HuH-7 (cell line): ENCODE measurements around the gene CRNKL1.
A peak's percentile ranks its signal among the peaks of the same experiment; 100 is the strongest.
"Not testable (repeated sequence)": the region's sequence is repeated elsewhere in the genome, so short reads cannot be mapped to it uniquely, and the experiment has no call there.

Source experiments
- DNase-seq: peaks from one replicate; pipeline ENCODE4 v3.0.0; 2011; ENCODE audit warnings: low spot score

The CRNKL1 gene

DNA sequence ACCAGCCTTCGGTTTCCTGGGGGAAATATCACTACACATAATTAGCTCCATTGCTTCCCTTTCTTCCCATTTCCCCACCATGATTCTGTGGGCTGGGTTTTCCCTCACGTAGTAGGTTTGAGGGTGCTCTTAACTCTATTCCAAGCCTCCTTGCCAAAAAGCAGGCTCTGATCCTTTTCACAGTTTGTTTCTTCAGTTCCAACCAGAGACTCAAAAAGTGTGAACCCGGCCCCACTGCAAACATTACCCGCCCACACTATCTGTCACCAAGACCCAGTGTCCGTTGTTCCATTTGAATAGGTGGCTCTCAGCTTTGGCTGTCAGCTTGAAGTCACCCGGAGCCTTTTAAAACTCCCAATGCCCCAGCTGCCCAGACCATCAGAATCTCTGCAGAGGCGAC is 46.9 kb downstream of the CRNKL1 start:
- no peak for DNase-seq

DNA sequence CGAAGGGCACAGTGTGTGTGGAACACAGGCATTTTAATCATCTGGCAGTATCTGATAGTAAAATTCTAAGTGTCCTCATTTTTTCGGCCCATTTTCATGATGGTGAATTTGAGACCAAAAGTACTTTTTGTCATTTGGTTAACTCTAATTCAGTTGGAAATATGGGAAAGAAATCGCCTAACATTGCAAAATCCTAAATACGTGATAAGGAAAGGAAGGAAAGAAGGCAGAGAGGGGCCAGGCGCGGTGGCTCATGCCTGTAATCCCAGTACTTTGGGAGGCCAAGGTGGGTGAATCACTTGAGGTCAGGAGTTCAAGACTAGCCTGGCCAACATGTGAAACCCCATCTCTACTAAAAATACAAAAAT is 48.3 kb downstream of the CRNKL1 start:
- DNase-seq, result not testable (repeated sequence)

DNA sequence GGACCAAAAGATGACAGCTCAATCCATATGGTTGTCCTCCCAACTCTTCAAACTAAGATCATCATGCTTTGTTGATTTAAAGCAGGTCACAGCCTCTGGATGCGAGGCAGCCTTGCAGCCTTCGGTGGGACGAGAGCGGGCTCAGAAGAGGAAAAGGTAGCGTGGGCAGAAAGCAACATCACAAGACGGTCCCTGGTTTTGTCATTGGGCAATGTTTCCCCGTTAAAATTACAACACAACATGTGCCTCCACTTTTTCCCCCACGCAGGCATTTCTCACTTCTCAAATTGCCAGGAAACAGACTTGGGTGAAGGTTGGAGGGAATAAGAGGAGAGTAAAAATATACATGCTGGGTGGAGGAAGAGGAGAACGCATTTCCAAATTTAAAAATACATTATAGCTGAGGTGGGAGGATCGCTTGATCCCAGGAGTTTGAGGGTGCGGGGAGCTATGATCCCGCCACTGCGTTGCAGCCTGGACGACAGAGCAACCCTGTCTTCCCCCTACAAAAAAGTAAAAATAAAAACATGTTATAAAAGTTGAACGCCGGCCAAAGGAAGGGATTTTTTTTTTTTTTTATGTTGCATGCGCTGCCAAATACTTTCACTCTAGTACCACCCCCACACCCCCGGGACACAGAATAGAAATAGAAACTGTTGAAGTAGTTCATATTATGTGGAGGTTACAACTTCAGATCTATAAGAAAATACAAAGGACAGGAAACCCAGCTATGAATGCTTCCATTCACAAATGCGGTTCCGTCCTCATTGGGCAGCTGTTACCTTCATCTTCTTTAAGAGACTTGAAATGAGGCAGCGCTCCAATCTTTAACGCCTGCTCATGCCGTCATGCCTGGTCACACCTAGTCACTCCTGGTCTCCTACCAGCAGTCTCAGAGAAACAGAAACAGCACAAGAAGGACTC is 49.0 kb downstream of the CRNKL1 start:
- no peak for DNase-seq

DNA sequence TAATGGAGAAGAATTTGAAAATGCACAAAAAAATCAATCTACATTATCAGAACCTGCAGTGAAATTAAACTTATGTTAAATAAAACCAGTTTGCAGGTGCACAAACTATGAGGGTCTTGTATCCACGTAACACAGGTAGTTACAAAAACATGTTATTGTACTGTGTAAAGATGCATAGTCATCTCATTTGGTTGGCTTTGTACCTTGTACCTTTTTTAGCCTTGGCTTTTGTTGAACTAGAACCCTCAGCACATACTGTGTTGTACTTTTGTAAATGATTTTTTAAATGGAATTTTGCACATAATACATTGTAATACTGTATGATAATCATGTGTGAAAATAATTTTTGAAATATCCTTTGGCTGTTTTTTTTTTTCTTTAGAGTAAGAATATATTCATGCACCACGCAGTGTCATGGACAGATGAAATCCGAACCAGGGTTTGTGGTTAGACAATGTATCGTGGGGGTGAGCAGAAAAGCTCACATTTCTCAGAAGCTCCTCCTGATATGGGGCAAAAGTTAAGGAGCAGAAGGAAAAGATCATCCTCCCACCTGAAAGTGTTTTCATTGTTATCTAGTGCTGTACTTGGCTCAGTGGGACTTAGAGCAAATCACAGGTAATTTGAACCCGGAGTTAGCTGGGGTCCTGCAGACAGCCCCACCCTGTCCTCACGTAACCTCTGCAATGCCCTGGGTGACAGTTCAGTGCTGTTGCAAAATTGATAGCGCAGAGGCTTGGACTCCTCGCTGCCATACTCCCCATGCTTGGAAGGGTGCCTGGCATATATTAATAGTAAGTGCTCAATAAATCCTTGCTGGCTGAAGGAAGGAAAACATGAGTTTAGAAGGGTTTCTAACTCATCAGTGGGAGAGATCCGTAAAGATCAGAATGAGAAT is 49.9 kb downstream of the CRNKL1 start:
- peak; percentile 72 for DNase-seq

DNA sequence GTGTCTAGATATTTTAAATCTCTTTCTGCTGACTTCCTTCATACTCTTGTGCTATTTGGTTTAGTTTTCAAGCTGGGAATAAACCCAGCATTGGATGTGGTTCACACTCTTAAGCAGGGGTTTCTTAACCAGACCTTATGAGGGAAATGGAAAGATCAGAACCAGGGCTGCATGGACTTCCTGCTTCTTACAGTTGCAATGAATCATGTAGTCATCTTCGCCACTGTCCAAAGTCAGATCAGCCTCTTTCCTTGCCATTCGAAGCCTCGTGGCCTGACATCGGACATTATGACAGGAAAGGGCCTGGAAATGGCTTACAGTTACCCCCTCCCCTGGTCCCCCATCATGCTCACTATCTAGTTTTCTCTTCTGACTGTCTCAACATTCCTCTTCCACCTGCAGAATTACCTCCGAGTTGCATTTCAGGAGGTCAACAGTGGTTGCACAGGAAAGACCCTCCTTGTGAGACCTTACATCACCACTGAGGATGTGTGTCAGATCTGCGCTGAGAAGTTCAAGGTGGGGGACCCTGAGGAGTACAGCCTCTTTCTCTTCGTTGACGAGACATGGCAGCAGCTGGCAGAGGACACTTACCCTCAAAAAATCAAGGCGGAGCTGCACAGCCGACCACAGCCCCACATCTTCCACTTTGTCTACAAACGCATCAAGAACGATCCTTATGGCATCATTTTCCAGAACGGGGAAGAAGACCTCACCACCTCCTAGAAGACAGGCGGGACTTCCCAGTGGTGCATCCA is 51.9 kb downstream of the CRNKL1 start:
- DNase-seq, result no peak

DNA sequence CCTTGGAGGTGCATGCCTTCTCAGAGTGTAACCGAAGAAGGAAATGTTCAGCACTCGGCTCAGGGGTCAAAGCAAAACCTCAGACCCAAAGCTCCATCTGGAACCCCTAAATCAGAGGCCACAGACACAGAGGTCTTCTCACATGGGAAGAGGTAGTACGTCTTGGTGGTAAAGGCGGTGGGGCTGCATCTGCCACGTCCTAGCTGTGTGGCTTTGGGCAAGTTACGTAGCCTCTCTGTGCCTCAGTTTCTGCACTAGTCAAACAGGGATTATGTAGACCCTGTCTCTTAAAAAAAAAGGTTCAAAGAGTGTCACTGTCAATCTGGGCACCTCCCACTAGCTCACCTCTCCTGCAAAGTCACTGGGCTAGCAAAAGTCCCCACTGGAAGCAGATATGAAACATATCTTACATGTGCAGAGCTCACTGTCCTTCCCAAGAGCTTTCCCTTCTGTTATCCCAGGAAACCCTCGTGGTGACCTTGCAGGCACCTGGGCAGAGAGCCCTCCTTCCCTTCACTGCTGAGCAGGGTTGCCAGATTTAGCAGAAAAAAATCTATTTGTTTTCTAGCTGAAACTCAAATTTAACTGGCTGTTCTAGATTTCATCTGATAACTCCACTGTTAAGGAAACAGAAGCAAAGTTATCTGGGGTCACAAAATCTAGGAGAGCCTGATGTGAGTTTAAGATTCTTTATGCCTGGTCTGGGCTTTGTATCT is 53.1 kb downstream of the CRNKL1 start:
- DNase-seq, result no peak

DNA sequence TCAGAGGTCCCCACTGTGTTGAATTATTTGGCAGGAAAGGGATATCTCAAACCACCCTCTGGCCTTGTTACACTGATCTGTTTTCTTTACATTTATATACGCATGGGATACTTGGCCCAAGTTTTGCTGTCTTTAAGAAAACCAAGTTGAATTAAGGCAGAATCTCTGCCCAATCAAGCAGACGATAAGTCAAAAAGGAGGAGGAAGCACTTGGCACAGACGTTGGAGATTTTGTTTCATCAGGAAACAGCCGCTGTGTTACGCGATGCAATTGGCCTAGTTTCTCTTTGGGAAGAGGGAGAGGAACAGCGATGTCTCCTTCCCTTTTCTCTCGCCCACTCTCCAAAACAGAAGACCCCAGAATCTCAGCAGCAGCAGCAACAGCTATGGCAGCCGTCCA is 55.3 kb downstream of the CRNKL1 start:
- DNase-seq, result no peak

DNA sequence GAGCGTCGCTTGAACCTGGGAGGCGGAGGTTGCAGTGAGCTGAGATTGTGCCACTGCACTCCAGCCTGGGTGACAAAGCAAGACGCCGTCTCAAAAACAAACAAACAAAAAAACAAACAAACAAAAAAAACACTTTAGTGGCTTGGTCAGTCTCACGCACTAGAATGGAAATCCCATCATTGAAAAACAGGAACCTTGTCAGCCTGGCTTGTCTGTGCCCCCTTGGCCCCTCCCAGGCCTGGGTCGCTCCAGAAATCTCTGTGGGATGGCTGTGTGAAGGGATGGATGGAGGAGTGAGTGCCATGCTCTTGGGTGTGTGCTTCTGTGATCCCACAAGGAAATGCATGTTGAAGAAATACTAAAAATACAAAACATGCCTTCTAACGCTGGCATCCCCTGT is 56.0 kb downstream of the CRNKL1 start:
- DNase-seq, result no peak

DNA sequence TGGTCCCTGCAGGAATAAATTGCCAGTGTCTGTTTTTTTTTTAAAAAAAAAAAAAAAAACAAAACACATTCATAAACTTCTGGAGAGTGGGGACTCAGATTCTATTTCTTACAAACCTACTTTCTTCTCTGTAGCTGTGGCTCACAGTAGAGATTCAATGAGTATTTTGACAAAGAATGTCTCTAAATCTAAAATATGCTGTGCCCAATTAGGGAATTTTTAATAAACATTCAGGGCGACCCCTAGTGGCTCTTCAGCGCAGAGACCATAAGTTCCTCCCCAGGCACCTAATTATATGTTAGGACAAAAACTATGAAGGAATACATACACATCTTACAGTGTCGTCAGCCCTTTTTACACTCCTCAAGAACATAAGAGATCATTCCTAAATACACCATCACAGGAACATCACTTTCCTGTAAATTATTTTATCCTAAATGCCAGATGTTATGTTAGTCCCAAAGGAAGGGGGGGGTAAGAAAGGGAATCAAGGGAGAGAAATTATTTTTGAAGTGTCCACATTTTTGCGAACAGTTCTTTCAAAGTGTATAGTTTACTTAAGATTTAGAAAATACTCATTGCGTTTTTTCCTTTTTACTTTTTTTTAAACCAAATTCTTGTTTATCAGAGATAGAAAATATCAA is 56.9 kb downstream of the CRNKL1 start:
- no peak for DNase-seq

DNA sequence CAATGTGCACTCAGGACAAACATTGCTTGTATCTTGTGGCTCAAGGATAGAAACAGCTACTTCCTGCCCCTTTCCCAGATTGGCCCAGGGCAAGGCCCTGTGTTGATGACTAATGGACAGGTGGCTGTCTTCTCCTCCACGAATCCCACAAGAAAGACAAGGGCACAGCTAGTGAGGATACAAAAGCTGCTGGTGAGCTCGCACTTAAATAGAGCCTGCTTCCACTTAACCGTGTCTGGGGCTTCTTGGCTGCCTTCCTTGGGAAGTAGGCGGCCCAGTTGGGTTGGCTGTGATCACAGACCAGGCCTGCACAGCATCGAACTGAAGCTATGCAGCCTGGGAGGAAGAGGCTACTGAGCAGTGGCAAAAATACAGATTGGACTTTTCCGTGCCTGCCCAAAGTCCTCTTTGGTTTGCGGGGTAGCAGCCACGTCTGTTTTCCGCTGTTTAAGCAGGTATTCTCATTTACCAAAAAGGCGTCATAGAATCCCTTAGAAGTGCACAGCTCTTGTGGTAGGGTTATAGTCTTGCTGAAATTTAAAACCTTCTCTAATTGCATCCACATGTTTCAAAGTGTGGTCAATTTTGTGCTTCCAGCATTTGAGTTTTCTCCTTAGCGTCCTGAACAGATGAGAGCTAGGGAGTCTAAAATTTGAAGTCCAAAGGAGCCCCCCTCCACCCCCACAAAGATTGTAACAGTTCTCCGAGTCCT is 58.2 kb downstream of the CRNKL1 start:
- no peak for DNase-seq

DNA sequence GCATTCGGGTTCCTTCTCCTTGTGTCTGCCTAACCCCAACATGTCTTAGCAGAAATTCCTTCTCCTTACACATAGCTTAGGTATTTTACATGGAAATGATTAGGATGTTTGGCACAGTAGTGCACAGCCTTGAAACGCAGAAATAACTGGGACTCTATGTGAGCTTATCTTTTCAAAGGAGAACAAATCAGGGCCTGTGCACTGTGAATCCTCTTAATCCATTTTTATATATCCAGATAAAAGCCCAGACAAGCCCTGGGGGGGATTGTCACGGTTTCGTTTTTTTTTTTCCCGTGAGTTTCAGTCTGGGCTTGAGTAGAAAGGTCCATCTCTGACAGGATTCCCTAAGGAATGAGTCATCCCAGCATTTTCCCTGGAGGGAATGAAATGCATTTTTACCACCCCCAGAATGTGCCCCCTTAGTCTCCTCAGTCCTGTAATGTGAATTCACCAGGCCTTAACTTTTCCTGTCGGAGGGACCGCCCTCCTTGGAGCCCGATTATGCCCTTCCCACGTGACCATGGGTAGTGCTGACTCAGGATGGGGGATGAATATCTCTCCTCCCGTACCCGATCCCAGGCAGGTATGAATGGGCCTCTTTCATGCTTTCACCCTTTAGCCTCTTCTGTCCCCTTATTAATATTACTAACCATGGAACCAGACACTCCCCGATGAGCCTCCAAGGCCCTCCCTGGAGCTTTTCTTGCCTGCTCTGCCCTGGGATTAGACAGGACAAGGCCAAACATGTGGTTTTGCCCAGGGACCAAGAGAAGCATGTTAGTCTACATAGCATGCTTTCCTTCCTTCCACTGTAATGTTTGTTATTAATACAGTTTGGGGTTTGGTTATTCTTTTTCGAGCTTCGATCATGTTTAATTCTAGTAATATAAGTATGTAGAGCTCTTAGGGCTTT is 59.0 kb downstream of the CRNKL1 start:
- DNase-seq, result no peak

DNA sequence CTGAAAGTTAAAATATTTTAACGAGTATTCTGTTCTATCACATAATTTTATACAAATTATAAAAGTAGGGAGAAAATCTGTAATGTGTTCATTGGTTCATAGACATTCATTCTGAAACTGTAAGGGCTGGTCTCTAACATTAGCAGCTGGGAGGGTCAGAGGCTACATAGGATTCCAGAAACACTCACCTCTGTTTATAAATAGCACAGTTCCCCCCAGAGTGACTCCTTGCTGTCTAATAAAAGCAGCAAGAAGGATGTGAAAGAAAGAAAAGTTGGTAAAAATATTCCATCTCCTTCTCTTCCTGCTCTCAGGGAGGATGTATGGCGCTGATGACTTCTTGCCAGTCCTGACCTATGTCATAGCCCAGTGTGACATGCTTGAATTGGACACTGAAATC is 60.4 kb downstream of the CRNKL1 start:
- DNase-seq, result no peak

DNA sequence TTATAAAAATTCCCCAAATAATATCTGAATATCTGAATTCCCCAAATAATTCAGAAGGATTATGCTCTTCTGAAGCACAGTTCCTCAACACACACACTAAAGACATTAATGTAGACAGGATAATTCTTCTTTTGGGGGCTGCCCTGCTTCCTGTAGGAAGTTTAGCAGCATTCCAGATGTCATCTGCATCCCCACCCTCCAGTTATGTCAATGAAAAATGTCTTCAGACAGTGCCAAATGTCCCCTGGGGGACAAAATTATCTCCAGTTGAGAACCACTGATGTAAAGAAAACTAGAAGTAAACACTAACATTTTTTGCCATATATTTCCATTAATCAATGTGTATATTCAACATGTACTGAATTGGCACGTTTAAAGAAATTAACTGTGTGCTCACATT is 61.0 kb downstream of the CRNKL1 start:
- DNase-seq, result no peak

DNA sequence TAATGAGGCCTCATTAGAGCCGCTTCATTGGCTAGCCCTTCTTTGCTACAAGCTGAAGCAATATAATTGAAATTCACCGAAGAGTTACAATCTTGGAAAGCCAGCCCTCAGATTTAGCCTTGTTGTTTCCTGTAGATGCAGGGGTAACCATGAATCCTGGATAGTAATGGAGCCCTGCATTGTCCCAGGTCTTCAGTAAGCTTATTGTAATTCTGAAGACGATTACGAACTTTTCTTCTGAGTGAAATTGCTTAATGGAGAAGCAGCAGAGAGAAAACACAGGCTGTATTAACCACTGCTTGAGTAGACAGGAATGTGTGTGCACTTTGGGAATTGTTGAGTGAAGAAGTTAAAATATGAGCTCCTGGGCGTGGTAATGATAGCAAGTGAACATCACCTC is 61.4 kb downstream of the CRNKL1 start:
- DNase-seq, result no peak

DNA sequence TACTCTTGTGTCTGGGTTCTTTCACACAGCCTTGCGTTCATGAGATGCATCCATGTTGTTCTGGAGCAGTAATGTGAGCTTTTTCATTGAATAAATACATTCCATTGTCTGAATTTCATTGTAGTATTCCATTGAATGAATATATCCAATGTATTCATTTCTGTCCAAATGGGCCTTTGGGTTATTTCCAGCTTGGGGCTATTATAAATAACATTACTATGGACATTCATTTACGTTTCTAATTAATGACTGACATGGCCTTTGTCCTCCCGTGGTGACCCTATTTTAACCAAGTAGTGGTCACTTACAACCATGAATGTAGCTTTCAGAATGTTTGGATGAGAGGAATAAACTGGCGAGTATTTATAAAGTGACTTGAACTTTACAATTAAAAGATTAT is 65.2 kb downstream of the CRNKL1 start:
- no peak for DNase-seq

DNA sequence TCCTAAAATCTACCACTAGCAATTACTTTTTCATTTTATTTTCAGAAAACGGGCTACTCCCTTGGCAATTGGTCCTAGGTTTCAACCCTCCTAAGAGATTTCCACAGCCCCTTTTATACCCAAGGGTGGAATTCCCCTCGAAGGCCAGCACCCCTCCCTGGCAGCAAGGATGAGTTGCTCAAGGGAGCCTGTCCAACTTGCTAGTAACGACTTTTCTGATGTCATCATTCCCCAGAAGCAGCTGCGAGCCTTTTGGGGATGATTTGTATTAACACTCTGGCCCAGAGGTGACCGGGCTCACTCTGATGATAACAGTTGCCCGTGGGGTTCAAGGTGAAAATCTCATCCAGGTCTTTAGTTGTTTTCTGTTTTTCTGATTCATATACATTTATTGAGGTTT is 65.8 kb downstream of the CRNKL1 start:
- no peak for DNase-seq
